ENCODE data around the gene MIDN.

DNA sequence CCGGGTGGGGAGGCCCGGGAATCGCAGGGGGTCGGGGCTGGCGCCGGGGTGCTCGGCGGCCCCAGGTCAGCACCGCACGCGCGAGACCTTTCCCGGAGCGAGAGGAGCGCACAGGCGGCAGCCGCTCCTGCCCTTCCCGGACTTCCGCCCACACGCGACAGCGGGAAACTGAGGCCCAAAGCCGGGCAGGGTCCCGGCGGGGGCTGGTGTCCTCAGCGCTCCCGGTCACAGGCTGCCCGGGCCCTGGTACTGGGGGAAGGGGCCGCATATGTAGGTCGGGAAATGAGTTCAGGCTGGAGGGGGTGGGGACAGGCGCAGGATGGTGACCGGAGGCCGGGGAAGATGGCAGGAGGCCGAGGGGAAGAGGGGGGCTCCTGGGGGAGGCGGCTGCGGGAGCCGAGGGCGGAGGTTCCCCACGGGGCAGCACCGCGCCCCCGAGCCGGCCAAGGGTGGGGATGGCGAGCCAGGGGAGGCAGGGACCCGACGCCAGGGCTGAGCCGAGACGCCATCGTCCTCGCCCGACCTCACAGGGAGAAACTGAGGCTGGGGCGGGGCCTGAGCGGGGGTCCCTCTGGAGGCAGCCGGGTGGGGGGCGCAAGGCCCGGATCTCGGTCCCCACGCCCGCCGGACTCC is 11.2 kb upstream of the MIDN start:
- TF ChIP-seq, protein P1, sequence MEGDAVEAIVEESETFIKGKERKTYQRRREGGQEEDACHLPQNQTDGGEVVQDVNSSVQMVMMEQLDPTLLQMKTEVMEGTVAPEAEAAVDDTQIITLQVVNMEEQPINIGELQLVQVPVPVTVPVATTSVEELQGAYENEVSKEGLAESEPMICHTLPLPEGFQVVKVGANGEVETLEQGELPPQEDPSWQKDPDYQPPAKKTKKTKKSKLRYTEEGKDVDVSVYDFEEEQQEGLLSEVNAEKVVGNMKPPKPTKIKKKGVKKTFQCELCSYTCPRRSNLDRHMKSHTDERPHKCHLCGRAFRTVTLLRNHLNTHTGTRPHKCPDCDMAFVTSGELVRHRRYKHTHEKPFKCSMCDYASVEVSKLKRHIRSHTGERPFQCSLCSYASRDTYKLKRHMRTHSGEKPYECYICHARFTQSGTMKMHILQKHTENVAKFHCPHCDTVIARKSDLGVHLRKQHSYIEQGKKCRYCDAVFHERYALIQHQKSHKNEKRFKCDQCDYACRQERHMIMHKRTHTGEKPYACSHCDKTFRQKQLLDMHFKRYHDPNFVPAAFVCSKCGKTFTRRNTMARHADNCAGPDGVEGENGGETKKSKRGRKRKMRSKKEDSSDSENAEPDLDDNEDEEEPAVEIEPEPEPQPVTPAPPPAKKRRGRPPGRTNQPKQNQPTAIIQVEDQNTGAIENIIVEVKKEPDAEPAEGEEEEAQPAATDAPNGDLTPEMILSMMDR (IDR thresholded peaks at IDR 0.05), result no peak
- TF ChIP-seq POLR2A (IDR thresholded peaks at IDR 0.05; ENCODE audit: low read depth), result no peak
- no peak for TF ChIP-seq EP300 (IDR thresholded peaks at IDR 0.05)
- no peak for TF ChIP-seq POLR2AphosphoS5 (IDR thresholded peaks at IDR 0.05)
